ENCODE measurements around the gene TBCD. TPM values are rescaled to one million over a fixed set of nuclear protein-coding genes. Genes with fewer than 3 reads are reported as not detected.

The TBCD gene
- total RNA-seq, 1 experiment from 2014 or later: 173 TPM

DNA sequence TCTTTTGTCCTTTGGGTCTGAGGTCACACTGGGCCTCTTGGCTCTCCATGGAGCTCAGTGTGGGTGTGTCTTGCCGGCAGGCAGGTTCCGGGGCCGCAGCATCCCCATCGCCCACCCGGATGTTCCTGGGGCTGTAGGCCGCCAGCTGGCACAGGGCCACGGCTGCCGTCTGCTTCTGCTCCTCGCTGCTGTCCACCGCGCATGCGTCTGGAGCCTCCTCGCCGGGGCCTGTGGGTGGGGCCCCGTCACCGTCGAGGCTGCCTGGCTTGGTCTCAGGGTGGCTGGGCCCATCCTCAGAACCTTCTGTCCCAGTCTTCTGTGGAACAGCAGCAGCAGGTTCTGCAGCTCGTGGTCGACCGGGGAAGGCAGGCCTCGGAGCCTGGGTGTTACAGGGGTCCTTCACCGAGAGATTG is 78.4 kb downstream of the TBCD start:
- POLR2A ChIA-PET: no interaction called here
- H3K9me3 Mint-ChIP-seq: peaks cover 15% of the 10 kb centered on the region
- H3K36me3 Mint-ChIP-seq: peaks cover 31% of the 10 kb centered on the region
- no peak overlapping the region for H3K27ac Mint-ChIP-seq
- no peak for ATAC-seq
- TF ChIP-seq ZMAT4 (CRISPR knock-in tag; IDR thresholded peaks at IDR 0.05): no peak
- TF ChIP-seq SMAD3 (CRISPR knock-in tag; IDR thresholded peaks at IDR 0.05; ENCODE audit: borderline replicate concordance): no peak
- no peak for TF ChIP-seq JUN (CRISPR knock-in tag; IDR thresholded peaks at IDR 0.05)
- TF ChIP-seq, protein P1, sequence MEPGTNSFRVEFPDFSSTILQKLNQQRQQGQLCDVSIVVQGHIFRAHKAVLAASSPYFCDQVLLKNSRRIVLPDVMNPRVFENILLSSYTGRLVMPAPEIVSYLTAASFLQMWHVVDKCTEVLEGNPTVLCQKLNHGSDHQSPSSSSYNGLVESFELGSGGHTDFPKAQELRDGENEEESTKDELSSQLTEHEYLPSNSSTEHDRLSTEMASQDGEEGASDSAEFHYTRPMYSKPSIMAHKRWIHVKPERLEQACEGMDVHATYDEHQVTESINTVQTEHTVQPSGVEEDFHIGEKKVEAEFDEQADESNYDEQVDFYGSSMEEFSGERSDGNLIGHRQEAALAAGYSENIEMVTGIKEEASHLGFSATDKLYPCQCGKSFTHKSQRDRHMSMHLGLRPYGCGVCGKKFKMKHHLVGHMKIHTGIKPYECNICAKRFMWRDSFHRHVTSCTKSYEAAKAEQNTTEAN (CRISPR knock-in tag; IDR thresholded peaks at IDR 0.05): no peak
- TF ChIP-seq, protein P2, sequence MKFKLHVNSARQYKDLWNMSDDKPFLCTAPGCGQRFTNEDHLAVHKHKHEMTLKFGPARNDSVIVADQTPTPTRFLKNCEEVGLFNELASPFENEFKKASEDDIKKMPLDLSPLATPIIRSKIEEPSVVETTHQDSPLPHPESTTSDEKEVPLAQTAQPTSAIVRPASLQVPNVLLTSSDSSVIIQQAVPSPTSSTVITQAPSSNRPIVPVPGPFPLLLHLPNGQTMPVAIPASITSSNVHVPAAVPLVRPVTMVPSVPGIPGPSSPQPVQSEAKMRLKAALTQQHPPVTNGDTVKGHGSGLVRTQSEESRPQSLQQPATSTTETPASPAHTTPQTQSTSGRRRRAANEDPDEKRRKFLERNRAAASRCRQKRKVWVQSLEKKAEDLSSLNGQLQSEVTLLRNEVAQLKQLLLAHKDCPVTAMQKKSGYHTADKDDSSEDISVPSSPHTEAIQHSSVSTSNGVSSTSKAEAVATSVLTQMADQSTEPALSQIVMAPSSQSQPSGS (CRISPR knock-in tag; IDR thresholded peaks at IDR 0.05; ENCODE audit: borderline replicate concordance, low read depth): no peak
- no peak for TF ChIP-seq ZNF281 (CRISPR knock-in tag; IDR thresholded peaks at IDR 0.05)
- TF ChIP-seq CREB1 (CRISPR knock-in tag; IDR thresholded peaks at IDR 0.05): no peak
- no peak for TF ChIP-seq MLX (CRISPR knock-in tag; IDR thresholded peaks at IDR 0.05)
- TF ChIP-seq, protein P3, sequence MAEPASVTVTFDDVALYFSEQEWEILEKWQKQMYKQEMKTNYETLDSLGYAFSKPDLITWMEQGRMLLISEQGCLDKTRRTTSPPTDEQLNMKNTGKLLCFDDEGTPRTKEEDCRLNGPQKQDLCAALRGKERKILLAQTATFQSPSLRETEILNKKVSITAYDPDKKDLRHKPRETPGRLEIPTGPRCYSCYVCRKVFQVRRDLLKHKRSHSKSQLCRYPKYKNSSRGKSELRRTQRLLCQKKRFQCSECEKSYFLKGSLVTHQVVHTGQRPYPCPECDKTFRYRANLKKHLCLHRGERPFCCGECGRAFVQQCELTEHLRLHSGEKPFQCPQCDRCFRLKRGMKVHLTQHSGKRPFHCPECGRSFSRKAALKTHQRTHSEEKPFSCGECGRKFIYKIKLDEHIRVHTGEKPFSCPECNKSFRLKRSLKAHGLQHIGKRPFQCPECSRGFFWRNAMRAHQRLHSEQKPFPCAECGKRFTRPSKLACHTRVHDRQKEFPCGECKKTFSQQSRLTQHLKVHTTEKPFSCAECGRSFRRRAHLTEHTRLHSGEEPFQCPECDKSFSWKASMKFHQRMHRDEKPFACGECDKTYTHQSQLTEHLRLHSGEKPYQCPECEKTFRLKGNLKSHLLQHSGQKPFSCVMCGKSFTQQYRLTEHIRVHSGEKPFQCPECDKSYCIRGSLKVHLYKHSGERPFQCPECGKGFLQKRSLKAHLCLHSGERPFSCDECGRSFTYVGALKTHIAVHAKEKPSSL (CRISPR knock-in tag; conservative IDR thresholded peaks at IDR 0.05): no peak
- no peak for TF ChIP-seq SOX15 (CRISPR knock-in tag; IDR thresholded peaks at IDR 0.05)
- no peak for TF ChIP-seq TP53 (CRISPR knock-in tag; IDR thresholded peaks at IDR 0.05)
- TF ChIP-seq USF2 (CRISPR knock-in tag; IDR thresholded peaks at IDR 0.05): no peak
- TF ChIP-seq NFYB (CRISPR knock-in tag; conservative IDR thresholded peaks at IDR 0.05; ENCODE audit: low read depth): no peak
- TF ChIP-seq JAZF1 (CRISPR knock-in tag; IDR thresholded peaks at IDR 0.05): no peak
- no peak for TF ChIP-seq ZNF423 (CRISPR knock-in tag; IDR thresholded peaks at IDR 0.05)
- H3K4me3 Mint-ChIP-seq: no peak overlapping the region
- no peaks in the 10 kb centered on the region for H3K27me3 Mint-ChIP-seq (ENCODE audit: low read depth)
- DNase-seq (ENCODE audit: low spot score): no peak
- H3K4me1 Mint-ChIP-seq: peaks cover 5% of the 10 kb centered on the region; the same call in 1 of the 2 replicates
- CTCF ChIA-PET: interaction anchor here (0.6 to 1.5 kb wide), 4 partner anchors 37 to 88 kb away, joined by 3 to 4 read pairs (median 4); no protein-coding TSS in a partner anchor
